AG08395 (cell line): ENCODE results near the gene SLC29A1.

Experiments
- DNase-seq: peaks from one replicate; pipeline ENCODE4 v3.0.0; 2012; ENCODE audit warnings: mixed read lengths, low spot score

Gene SLC29A1

DNA sequence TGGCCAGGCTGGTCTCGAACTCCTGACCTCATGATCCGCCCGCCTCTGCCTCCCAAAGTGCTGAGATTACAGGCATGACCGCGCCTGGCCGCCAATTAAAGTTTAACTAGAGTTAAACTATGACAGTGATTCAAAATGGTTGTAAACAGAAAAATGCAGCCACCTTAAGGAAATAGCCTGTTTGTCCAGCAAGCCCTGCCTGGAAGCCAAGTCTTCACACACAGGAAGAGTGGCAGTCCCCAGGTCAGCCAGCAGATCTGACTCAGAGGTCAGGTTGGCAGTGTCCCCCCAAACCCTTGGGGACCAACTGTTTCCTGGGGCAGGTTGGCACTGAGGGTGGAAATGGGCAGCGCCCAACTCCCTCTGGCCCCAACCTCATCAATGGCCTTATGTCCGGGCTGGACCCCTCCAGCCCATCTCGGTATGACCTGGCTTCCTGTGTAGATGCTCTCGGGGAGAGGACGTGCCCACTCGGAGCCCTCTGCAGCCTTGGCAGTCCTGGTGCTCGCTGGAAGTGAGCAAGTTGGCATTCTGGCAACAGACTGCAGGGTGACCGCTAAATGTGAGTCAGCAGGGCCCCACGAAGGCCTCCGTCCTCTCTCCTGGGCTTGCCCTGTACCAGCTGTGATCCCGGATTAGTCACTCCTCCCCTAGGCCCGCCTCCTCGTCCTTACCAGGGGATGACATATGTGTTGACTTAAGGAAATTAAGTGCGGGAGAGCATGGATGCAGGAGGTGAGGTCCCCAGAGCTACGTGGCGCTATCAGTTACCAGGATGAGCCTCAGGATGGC is 13.8 kb downstream of the SLC29A1 start:
- peak; percentile 96 for DNase-seq

DNA sequence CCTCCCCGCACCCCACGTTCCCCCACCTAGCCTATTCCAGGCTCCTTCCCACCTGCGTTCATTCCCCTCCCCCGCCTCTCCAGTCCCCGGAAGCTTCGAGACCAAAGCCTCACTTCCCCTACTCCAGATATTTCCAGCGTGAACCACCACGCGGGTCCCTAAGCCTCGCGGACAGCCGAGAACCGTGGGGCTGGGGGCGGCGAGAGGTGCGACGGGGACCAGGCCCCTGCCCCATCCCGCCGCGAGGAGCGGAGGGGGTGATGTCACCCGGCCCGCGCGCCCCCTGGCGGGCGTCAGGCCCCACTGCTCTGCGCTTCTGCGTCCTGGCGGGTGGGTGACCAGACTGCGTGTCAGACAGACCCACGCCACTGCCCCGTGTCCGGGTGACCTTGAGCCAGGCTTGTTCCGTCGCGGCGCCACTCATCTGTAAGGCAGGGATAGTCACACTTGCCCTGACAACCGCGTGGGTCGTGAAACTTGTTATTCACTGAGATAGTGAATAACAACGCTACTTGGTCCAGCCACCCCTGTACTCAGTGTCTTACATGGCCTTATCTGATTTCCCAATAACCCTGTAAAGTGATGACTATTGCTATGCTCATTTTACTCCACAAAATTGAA is 14.5 kb downstream of the SLC29A1 start:
- peak; percentile 83 for DNase-seq

DNA sequence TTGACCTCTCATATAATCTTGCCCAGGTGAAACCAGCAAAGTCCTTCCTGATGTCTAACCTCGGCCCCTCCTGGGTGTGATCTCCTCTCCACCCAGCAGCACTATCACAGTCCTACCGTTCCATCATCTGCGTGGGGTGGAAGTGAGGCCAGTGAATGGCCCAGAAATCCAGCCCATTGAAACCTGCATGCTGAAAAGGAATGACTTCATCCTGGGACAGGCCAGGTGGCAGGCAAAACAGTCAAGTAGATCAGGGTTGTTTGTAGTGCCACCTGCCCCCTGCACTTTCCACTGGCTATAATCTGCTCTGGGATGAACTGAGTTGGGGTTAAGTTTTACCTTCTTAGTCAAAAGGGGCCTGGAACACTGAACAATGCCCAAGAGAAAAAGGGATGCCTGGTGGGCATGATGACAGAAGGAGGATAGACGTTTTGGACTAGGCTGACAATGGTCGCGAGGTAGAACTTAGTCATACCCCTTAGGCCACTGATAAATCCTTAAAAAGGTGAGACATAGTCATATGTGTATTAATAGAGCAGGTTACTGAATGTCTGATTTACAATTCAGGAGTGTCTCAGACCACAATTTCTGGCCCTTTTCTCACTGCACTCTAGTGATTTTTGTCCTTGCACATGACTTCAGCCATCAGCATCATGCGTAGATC is 15.4 kb downstream of the SLC29A1 start:
- no peak for DNase-seq

DNA sequence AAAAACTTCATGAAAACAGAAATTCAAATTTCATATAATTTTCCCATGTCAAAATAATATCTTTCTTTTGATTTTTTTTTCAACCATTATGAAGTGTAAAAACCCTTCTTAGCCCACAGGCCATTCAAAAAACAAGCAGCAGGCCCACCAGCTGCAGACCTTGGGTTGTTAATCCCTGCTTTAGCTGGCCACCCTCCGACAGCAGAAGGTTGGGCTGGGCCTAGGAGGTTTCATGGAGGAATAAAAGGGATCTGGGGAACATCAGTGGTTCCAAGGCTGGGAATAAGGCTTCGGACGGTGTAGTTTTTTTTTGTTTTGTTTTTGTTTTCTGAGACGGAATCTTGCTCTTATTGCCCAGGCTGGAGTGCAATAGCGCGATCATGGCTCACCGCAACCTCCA is 19.9 kb downstream of the SLC29A1 start:
- no peak for DNase-seq

DNA sequence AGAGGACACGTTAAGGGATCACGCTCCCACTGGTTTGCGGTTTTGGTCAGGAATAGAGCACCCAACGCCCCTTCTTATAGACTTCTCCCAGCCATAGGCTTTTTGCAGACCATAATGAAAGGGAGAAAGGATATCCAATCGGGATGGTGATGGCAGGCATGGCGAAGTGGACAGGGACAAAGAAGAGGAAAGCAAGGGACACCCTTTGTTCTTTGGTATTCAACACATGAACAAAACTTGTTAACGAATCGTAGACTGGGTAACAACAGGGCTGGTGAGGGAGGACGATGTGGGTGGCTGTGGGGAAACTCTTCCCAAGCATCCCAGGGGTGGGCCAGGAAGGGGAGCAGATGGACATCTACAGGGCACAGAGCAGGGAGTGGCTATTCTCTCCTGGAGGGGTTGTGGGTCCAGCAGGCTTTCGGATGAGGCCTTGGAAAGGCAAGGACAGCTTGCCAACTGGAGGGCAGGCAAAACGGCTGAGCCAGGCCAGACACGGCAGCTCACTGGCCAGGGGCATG is 22.1 kb downstream of the SLC29A1 start:
- no peak for DNase-seq

DNA sequence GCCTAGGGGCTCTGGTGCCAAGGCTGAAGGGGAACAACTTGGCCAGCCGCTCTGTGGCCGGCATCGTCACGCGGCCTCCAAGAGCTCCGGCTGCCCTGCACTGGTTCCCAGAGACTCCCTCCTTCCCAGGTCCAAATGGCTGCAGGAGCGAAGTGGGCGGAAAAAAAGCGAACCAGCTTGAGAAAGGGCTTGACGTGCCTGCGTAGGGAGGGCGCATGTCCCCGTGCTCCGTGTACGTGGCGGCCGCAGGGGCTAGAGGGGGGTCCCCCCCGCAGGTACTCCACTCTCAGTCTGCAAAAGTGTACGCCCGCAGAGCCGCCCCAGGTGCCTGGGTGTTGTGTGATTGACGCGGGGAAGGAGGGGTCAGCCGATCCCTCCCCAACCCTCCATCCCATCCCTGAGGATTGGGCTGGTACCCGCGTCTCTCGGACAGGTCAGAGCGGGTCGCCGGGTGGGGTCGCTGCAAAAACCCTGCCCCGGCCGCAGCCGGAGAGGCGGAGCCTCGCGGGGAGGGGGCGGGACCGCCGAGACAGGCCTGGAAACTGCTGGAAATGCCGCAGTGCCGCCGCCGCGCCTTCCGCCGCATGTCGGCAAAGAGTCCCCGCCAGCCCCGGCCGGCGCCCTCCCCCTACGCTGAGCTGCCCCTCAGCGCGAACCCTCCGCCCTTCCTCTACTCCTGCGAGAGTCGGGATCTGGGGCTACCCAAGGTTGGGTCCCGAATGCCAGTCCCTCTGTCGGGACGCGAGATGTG is 22.7 kb downstream of the SLC29A1 start:
- DNase-seq, result peak; percentile 74

DNA sequence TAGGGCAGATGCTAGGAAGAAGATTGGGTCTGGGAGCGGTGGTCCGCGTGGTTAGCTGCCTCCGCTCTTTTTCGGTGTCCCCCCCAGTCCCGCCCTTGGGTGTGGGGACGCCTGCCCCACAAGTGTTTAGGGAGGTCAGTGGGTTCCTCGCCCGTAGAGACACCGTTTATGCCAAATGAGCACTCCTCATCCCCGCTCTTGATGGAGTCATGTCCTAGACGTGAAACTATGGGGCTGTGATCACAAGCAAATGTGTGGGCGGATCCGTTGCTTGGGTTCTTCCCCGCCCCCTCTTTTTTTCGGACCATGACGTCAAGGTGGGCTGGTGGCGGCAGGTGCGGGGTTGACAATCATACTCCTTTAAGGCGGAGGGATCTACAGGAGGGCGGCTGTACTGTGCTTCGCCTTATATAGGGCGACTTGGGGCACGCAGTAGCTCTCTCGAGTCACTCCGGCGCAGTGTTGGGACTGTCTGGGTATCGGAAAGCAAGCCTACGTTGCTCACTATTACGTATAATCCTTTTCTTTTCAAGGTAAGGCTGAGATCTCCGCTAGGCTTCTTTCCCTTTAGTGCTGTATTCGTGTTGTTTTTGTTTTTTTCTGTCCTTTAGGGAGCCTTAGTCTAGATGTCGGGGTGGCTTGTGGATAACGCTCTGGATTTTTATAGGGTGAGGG is 23.4 kb downstream of the SLC29A1 start, which contains the start of gene HSP90AB1:
Gene HSP90AB1, plus strand, starts transcription at position 439 of the 675 bp plus-strand sequence. CDS start 1,529 bp downstream, outside the sequence.
- peak; percentile 95 for DNase-seq

DNA sequence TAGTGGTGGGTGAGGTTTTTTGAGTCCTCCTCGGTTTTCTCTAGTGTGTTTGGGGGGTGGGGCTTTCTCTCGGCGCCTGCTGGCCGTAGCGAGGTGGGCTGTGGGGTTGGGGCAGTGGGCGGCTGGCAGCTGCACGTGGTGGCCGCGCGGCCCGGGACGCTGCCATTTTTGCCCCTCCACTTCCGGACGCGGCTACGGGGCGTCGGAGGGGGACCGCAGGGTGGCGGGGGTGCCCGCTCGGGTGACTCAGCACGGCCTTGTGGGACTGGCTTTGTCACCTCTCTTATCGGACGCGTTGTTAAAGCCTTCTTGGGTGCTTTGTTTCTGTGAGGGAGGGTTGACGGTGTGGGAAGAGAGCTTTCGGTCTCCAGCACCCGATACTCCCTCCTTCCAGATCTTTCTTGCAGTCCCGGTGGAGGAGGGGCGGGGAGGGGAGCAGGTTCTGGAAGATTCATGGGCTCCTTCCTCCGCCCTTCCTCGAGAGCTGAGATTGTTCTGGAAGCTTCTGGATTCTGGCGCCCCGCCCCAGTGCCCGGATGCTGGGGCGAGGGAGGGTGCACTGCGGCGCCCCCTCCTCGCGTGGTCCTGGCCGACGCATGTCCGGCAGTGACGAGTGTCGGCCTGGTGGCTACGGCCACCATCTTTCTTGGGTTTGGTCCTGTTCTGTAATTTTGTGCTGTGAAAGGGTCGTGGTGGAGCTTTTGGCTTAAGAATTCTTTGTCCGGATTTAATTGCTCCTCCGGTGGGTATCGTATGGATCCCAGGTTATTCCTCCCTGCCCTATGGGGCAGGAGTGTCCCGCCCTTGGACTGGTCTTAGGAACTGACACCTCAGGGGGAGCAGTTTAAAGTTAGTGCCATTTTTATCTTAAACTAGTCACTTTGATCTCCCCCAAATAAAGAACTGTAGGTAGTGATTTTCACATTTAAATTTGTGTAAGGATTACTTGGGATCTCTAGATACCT is 24.2 kb downstream of the SLC29A1 start:
- DNase-seq, result peak; percentile 53

DNA sequence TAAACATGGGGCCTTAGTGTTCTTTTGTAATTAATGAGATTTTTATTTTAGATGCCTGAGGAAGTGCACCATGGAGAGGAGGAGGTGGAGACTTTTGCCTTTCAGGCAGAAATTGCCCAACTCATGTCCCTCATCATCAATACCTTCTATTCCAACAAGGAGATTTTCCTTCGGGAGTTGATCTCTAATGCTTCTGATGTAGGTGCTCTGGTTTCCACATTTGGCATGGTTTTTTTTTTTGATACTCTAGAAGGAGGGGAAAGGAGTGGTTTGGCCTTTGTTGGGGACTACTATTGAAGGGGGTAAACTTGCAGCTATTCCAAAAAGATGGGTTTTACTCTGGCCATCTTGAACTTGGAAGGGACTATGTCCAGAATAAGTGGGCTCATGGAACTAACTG is 25.2 kb downstream of the SLC29A1 start:
- DNase-seq, result no peak

DNA sequence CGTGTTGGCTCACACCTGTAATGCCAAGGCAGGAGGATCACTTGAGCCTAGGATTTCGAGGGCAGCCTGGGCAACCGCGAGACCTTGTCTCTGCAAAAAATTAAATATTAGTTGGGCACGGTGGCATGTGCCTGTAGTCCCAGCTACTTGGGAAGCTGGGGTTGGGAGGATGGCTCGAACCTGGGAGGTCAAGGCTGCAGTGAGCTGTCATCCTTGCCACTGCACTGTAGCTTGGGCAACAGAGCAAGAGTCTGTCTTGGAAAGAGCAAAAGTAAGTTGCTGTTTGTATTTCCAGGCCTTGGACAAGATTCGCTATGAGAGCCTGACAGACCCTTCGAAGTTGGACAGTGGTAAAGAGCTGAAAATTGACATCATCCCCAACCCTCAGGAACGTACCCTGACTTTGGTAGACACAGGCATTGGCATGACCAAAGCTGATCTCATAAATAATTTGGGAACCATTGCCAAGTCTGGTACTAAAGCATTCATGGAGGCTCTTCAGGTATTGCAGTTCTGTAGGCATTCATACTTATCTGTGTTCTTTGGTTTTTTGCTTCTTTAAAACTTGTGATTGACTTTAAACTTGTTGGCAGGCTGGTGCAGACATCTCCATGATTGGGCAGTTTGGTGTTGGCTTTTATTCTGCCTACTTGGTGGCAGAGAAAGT is 25.8 kb downstream of the SLC29A1 start:
- DNase-seq, result no peak

DNA sequence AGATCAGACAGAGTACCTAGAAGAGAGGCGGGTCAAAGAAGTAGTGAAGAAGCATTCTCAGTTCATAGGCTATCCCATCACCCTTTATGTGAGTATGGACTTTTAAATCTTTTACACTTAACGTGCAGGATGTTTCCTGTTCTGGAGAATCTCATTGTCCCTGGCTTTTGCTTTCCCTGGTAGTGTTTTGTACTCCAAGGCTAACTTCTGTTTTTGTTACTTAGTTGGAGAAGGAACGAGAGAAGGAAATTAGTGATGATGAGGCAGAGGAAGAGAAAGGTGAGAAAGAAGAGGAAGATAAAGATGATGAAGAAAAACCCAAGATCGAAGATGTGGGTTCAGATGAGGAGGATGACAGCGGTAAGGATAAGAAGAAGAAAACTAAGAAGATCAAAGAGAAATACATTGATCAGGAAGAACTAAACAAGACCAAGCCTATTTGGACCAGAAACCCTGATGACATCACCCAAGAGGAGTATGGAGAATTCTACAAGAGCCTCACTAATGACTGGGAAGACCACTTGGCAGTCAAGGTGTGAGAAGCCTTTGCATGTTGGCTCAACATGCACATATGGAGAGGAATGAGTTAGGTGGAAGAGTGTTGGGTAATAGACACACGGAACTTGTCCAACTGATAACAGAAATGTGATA is 26.8 kb downstream of the SLC29A1 start:
- no peak for DNase-seq

DNA sequence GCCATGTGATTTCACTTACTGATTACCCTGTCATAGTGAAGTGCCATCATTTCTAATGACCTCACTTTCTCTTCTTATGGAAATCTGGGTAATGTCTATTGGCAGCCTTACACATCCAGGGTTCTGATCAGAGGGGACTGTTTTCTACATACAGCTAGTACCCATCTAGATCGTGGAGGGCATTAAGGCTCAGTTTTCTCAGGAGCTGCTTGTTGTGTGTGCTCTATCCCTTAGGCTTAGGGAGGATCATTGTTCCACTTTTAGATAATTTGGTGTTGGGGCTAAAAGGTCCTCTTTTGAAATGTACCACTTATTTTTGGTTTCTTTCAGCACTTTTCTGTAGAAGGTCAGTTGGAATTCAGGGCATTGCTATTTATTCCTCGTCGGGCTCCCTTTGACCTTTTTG is 27.3 kb downstream of the SLC29A1 start:
- DNase-seq, result no peak

DNA sequence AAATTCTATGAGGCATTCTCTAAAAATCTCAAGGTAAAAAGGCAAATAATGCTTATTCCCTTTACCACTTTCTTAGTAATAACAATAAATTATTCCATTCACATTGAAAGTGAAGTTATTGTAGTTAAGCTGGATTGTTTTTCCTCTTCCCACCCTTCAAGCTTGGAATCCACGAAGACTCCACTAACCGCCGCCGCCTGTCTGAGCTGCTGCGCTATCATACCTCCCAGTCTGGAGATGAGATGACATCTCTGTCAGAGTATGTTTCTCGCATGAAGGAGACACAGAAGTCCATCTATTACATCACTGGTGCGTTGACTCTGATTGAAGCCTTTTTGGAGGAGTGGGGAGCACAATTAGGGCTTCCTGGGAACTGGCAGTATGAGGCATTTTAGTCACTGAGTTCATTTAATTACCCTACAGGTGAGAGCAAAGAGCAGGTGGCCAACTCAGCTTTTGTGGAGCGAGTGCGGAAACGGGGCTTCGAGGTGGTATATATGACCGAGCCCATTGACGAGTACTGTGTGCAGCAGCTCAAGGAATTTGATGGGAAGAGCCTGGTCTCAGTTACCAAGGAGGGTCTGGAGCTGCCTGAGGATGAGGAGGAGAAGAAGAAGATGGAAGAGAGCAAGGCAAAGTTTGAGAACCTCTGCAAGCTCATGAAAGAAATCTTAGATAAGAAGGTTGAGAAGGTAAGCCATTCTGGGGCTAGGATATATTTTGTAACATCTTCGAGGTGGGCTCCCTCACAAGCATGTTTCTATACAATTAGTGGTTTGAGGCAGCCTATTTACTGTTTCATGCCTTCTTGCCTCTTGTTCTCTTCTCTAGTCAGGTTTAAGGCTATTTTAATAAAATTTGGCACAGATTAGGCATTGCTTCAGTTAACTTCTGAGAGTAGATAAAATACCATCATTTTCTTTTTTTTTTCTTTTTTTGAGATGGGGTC is 28.5 kb downstream of the SLC29A1 start:
- DNase-seq, result no peak

DNA sequence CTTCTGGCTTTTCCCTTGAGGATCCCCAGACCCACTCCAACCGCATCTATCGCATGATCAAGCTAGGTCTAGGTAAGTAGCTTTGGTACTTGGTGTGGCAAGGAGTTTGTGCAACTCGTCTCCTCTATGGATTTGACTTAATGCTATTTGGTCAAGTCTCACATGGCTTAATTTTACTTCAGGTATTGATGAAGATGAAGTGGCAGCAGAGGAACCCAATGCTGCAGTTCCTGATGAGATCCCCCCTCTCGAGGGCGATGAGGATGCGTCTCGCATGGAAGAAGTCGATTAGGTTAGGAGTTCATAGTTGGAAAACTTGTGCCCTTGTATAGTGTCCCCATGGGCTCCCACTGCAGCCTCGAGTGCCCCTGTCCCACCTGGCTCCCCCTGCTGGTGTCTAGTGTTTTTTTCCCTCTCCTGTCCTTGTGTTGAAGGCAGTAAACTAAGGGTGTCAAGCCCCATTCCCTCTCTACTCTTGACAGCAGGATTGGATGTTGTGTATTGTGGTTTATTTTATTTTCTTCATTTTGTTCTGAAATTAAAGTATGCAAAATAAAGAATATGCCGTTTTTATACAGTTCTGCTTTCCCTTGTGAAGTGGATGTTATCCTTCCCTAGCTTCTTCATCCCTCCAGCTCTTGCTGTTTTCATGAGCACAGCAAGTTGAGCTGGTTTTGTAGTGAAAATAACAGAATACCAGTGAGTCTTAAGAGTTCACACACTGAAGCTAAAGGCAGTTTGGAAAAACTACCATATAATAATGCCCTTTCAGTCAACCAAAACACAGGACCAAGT is 30.1 kb downstream of the SLC29A1 start:
- no peak for DNase-seq

DNA sequence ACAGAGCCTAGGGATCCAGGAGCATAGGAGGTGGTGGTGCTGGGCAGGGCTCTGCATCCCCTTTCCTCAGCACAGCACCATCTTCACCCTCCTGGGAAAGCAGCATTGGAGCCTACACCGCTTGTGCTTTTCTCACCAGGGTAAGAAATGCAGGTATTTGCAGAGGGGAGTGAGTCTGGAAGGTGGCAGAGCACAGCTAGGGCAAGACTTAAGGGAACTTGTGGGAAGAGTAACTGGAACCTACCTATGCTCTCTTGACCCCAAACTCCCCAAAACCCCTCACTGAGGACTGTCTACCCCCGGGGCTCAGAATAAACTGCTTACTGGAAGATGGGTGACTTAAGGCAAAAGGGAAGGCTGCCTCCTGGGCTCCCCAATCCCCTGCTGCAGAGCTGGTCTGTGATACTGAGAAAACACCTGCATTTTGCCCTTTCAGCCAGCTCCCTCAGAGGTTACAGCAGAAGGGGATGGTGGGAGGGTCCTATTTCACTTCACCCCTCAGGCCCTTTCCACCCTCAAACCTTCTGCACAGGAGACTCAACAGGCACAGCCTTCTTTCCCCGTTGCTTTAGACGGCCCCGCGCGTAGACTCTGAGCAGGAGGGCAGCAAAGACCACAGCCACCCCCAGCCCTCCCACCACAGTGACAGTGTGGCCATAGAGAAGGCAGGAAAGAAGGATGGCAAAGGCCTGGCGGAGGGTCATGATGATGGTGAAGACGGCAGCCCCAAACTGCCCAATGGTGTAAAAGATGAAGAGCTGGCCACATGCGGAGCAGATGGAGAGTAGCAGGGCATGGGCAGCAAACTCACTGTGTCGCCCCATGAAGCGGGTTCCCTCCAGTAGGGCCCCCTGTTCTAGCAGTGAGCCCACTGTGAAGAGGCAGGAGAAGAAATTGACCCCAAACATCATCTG is 31.1 kb downstream of the SLC29A1 start:
- no peak for DNase-seq
